HepG2 (cell line): ENCODE measurements around the gene MRPL2. TPM values are rescaled to one million over a fixed set of nuclear protein-coding genes. Genes with fewer than 3 reads are reported as not detected.

Experiments
- BHLHE40 ChIP-seq: IDR thresholded peaks from 2 replicates; pipeline ENCODE4 v1.6.1; 2011; ENCODE audit warnings: low read length, improper control_type of control experiment
- CREB3 ChIP-seq: sonication (generic); formaldehyde crosslinking; IDR thresholded peaks from 2 replicates; pipeline ENCODE4 v1.5.0; 2020; ENCODE audit warnings: missing genetic modification reagents
- GLI4 ChIP-seq: sonication (generic); formaldehyde crosslinking; IDR thresholded peaks from 2 replicates; pipeline ENCODE4 v1.5.1; 2020; ENCODE audit warnings: missing genetic modification reagents, mild to moderate bottlenecking, moderate library complexity, borderline replicate concordance
- HNF1B ChIP-seq: sonication (generic); formaldehyde crosslinking; IDR thresholded peaks from 2 replicates; pipeline ENCODE4 v1.5.1; 2020; ENCODE audit warnings: mild to moderate bottlenecking, moderate library complexity, missing genetic modification reagents
- KMT2B ChIP-seq: IDR thresholded peaks from 2 replicates; pipeline ENCODE4 v1.6.1; 2016; ENCODE audit warnings: missing genetic modification reagents, missing compliant biosample characterization
- MAX ChIP-seq: IDR thresholded peaks from 2 replicates; pipeline ENCODE4 v1.6.1; 2012; ENCODE audit warnings: inconsistent platforms
- PITX1 ChIP-seq: sonication (generic); formaldehyde crosslinking; IDR thresholded peaks from 2 replicates; pipeline ENCODE4 v1.5.1; 2020; ENCODE audit warnings: mild to moderate bottlenecking, missing genetic modification reagents
- PPARG ChIP-seq: conservative IDR thresholded peaks from 2 replicates; pipeline ENCODE4 v1.6.1; 2016; ENCODE audit warnings: missing biosample characterization, missing genetic modification reagents
- SALL2 ChIP-seq: sonication (generic); formaldehyde crosslinking; IDR thresholded peaks from 2 replicates; pipeline ENCODE4 v1.8.1; 2023; ENCODE audit warnings: mild to moderate bottlenecking, missing genetic modification reagents, inconsistent platforms
- SIX1 ChIP-seq: sonication (generic); formaldehyde crosslinking; IDR thresholded peaks from 2 replicates; pipeline ENCODE4 v1.4.0; 2020; ENCODE audit warnings: missing genetic modification reagents, borderline replicate concordance
- SMARCE1 ChIP-seq: fragments of 450-650 bp; IDR thresholded peaks from 2 replicates; pipeline ENCODE4 v1.6.1; 2017; ENCODE audit warnings: borderline replicate concordance
- THRA ChIP-seq: sonication (generic); formaldehyde crosslinking; IDR thresholded peaks from 2 replicates; pipeline ENCODE4 v1.4.0; 2020; ENCODE audit warnings: missing genetic modification reagents, borderline replicate concordance
- ZBED4 ChIP-seq: sonication (generic); formaldehyde crosslinking; IDR thresholded peaks from 2 replicates; pipeline ENCODE4 v1.4.0; 2020; ENCODE audit warnings: missing genetic modification reagents, borderline replicate concordance
- ZBTB25 ChIP-seq: IDR thresholded peaks from 2 replicates; pipeline ENCODE4 v1.6.1; 2018; ENCODE audit warnings: missing genetic modification reagents
- ZMYM3 ChIP-seq: sonication (generic); formaldehyde crosslinking; IDR thresholded peaks from 2 replicates; pipeline ENCODE4 v1.5.1; 2020; ENCODE audit warnings: mild to moderate bottlenecking, missing genetic modification reagents
- ZNF230 ChIP-seq: sonication (generic); formaldehyde crosslinking; IDR thresholded peaks from 2 replicates; pipeline ENCODE4 v1.4.0; 2020; ENCODE audit warnings: mild to moderate bottlenecking, missing genetic modification reagents
- ZNF354B ChIP-seq: sonication (generic); formaldehyde crosslinking; IDR thresholded peaks from 2 replicates; pipeline ENCODE4 v1.8.0; 2022; ENCODE audit warnings: mild to moderate bottlenecking, missing genetic modification reagents
- ZNF501 ChIP-seq: sonication (generic); formaldehyde crosslinking; IDR thresholded peaks from 2 replicates; pipeline ENCODE4 v1.5.1; 2020; ENCODE audit warnings: mild to moderate bottlenecking, moderate library complexity, missing genetic modification reagents
- ZNF614 ChIP-seq: IDR thresholded peaks from 2 replicates; pipeline ENCODE4 v1.6.1; 2018; ENCODE audit warnings: missing biosample characterization, missing genetic modification reagents, inconsistent platforms, borderline replicate concordance
- ZZZ3 ChIP-seq: sonication (generic); formaldehyde crosslinking; IDR thresholded peaks from 2 replicates; pipeline ENCODE4 v1.4.0; 2020; ENCODE audit warnings: missing genetic modification reagents, mild to moderate bottlenecking, borderline replicate concordance
- polyA plus RNA-seq, 8 experiments: library from polyadenylated mRNA; depleted of rRNA in 3 of 8; stranded (reverse) in 7 of 8; unstranded in 1 of 8; fragments of >200 nt; fragmentation: Illumina TruSeq in 4 of 8; extraction: Trizol in 4 of 8; gene quantifications; 2 replicates each; pipeline versions ENCODE4 v1.2.1 to v1.2.3, GENCODE V29; 2011 to 2016; ENCODE audit warnings: low read depth in 4 of 8, missing spikeins in 1 of 8, mixed read lengths in 1 of 8; ENCODE audit not compliant: insufficient read depth in 1 of 8
- total RNA-seq, 5 experiments: library from RNA; depleted of rRNA; stranded (reverse); fragments of >200 nt; fragmentation: Illumina TruSeq; extraction: Trizol; gene quantifications; 2 replicates each; pipeline ENCODE4 v1.2.3, GENCODE V29; 2016; ENCODE audit warnings: low read depth in 1 of 5

Gene MRPL2
- total and polyA plus RNA-seq, 2 of the 13 experiments (the other 11 are each of a cell fraction or from before 2014, with no cell fraction given): 56.8 to 65.6 TPM

GRCh38 chr6:43089874-43090558, 30.8 kb upstream of the MRPL2 start (continued):
- TF ChIP-seq ZBED4 (CRISPR knock-in tag) (peak; percentile 74), KMT2B (peak; percentile 46; the same call in 1 of the 2 replicates), SALL2 (CRISPR knock-in tag) (no peak), ZNF614 (CRISPR knock-in tag) (peak; percentile 71; the same call in 1 of the 2 replicates), ZNF354B (CRISPR knock-in tag) (no peak), ZBTB25 (CRISPR knock-in tag) (peak; percentile 61; the same call in 1 of the 2 replicates), ZMYM3 (peak; percentile 10), SMARCE1 (peak; percentile 7; the same call in 1 of the 2 replicates), SIX1 (CRISPR knock-in tag) (peak; percentile 52; the same call in 1 of the 2 replicates), CREB3 (peak; percentile 33; the same call in 1 of the 2 replicates), MAX (peak; percentile 73), BHLHE40 (peak; percentile 23; the same call in 1 of the 2 replicates), THRA (peak; percentile 61; the same call in 1 of the 2 replicates), ZNF230 (no peak), HNF1B (CRISPR knock-in tag) (peak; percentile 56; the same call in 1 of the 2 replicates), PPARG (CRISPR knock-in tag) (peak; percentile 65; the same call in 1 of the 2 replicates), GLI4 (CRISPR knock-in tag) (peak; percentile 8; the same call in 1 of the 2 replicates), ZNF501 (peak; percentile 60; the same call in 1 of the 2 replicates), ZZZ3 (CRISPR knock-in tag) (0 out of 2 replicates have a peak, but pooled peaks have one; percentile 38), PITX1 (CRISPR knock-in tag) (peak; percentile 84)
